GM21528 (cell line): ENCODE measurements around the gene MEX3A.
A peak's percentile ranks its signal among the peaks of the same experiment; 100 is the strongest.

Experiments used
- ATAC-seq: cut with Tn5 transposase; IDR thresholded peaks from one replicate; pipeline ENCODE4 v1.9.1; 2021; ENCODE audit warnings: mild to moderate bottlenecking, moderate library complexity; ENCODE audit not compliant: unreplicated experiment, low FRiP score

Gene MEX3A

DNA sequence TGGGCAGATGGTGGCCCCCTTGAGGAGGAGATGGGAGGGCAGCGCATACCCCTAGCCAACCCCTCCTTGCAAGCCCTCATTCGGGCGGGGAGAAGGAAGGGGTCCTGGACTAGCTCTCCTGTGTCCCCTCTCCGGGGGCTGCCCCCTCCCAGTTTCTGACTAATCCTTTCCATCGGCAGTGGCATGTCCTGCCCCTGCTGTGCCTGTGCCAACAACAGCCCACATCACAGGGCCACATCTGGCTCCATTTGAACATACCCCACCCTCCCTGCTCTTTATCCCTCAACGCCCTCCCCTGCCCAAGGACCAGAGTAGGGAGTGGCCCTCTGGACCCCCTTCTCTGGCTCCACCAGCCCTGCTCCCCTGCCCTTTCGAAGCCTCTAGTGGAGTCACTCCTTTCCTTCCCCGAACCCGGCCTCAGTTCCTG, 21.3 kb upstream of the MEX3A start:
- ATAC-seq = no peak

DNA sequence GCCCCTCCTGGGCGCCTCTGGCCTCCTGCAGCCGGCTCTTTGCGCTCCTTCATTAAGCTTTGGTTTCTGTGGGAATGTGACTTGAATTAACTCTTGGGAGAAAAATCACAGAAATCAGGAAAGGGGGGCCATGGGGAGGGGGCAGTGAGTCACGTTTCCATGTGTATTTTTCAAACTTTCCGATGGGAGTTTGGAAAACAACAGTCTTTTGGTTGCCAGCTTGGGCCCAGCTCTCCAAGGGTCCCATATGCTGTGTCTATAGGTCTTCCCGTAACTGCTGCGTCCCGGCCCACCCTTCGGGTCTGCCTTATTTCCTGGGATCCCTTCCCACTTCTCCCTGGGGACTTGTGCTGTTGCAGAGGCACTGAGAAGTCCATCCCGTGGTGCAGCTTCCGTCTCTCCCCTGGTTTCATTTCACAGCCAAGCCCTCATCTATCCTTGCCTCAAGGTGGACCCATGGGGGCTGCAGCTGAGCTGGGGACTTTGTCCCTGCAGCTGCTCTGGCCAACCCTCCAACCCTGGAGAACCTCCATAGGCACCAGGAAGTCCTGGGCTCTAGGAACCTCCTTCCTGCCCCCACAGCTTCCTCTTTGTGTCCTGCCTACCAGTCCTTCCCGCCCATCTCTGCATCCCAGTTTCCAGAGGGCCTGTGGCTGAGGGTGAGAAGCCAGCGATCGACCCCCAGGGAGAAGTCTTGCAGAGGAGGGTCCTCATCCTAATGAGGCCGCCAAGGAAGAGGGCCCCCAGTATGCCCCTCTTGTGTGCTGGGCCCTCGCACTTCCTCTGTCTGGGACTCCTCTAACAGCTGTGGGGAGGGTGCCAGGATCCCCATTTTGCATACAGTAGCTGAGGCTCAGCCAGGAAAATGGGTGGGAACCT, 20.6 kb upstream of the MEX3A start:
- ATAC-seq = no peak

DNA sequence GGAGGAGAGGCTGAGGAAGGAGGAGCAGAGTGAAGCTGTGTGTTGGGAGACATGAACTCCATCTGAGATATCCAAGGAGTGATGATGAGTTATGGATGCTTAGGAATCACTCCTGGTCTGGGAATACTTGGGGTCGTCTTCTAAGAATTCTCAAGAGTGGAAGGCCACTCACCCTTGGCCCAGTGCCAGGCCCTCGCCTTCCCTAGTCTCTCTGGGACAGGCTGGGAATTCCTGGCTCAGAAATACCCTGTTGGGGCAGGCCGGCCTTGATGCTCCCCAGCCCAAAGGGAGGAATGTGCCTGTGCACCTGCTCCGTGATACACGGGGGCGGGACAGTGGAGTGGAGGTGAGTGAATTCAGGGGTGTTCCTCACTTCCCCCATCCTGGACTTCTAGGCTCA, 19.6 kb upstream of the MEX3A start:
- no peak for ATAC-seq

DNA sequence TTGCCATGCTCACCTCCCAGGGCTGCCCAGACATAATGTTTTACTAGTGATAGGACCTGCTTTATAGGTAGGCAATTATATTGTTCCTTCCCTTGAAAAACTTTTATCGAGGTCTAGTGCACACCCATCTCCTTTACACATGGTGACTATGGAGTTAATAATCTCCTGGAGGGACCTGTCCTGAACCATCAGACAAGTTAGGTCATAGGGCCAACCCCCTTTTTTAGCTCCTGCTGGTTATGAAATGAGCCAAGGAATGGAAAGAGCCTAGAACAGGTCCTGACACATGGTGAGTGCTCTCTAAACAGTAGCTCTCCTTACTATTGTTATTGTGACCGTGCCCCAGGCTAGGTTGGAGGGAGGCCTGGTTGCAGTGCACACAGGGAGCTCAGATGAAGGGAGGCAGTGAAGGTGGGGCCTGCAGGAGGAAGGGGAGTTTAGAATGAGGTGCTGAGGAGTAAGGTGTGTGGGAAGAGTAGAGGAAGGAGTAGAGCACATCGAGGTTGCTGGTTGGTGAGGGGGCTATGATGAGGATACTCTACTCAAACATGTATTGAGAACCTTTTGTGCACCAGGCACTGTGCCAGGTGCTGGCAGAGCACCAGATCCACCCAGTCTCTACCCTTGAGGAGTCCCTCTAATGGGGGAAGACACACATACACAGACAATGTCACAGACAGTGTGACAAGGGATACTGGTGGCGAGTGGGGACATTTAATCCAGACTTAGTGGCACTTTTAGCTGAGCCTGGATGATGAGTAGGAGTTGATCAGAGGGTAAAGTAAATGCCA, 18.1 kb upstream of the MEX3A start:
- no peak for ATAC-seq

DNA sequence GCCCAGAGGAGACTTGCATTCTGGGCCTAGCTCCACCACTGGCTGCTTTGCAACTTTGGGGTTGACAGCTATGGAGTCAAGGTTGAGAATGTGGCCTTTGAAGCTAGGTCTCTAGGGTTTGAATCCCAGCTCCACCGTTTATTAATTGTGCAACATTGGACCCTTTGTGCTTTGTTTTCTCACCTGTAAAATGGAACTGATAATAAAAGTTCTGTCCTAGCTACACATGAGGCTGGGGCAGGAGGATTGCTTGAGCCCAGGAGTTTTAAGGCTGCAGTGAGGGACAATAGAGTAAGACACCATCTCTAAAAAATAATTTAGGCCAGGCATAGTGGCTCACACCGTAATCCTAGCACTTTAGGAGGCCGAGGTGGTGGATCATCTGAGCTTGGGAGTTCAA, 17.0 kb upstream of the MEX3A start:
- ATAC-seq = no peak

DNA sequence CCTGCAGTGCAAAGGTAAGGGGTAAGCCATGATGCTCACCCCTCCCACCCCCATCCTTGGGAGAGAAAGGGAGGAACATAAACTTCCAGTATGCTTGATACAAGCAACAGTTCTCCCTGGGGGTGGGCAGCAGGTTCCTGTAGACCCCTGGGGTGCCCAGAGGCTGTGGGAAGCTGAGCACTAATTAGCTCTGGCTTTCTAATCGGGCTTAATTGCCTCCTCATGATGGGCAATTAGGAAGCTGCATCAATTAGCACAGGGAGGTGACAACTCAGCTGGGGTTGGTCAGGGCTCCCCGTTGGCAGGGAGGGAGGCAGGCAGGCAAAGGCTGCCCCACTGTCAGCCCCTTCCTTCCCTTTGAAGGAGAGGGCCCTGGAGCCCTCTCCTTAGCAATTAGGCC, 16.5 kb upstream of the MEX3A start:
- no peak for ATAC-seq

DNA sequence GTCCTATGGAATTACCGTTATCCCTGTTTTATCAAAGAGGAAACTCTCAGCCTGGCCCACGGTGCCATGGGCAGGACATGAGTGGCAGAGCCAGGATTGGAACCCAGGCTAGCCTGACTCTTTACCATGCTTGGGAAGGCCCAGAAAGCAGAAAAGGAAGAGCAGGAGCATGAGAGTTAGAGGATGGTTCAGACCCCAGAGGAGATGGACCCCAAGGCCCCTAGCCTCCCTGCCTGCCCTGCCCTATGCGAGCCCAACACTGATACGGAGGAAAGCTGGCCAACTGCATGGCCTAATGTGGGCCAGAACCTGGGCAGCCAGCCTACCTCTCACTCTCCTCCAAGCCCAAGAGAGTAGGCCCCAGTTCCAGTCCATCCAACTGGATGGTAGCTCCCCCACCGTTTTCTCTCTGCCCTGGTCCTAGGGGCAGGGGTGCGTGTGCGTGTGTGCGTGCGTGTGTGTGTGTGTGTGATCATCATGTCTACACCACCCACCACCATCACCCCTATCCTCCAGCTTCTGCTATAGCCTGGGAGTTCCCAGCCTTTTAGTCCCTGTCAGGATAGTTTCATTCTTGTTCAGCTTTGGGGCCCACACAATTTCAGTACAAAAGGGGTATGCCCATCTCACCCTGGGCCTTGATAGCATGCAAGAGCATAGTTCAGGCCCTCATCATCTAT, 15.4 kb upstream of the MEX3A start:
- no peak for ATAC-seq

DNA sequence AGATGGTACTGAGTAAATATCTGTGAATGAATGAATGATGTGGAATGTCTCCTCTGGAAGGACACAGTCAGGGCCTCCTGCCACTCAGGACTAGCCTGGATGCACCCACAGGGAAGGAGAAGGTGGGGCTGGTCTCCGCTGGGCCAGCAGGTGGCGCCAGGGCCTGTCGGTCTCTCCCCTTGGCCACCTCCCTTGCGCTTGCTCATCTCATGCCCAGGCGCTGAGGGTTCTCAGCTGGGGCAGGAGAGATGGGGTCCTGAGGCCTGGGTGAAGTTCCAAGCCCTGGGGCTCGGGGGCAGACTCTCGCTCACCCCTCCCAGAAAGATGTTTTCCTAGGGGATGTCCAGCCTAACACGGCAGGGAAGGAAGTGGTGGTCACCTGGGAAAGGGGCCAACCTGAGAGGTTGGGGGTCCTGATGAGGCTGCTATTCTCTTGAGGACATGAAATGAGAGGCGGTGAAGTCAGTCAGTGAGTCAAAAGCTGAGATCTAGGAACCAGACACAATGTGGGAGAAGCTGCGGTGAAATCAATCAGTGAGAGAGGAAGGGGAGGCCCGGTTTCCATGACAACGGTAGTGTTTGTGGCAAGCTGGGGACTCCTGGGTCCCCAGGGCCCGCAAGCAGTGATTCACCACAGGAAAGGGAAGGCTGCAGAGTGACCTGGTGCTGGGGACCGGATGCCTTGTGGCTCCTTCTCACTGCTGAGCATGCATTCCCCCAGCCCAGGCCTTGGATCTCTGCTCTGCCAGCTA, 14.6 kb upstream of the MEX3A start:
- peak; percentile 59 for ATAC-seq

DNA sequence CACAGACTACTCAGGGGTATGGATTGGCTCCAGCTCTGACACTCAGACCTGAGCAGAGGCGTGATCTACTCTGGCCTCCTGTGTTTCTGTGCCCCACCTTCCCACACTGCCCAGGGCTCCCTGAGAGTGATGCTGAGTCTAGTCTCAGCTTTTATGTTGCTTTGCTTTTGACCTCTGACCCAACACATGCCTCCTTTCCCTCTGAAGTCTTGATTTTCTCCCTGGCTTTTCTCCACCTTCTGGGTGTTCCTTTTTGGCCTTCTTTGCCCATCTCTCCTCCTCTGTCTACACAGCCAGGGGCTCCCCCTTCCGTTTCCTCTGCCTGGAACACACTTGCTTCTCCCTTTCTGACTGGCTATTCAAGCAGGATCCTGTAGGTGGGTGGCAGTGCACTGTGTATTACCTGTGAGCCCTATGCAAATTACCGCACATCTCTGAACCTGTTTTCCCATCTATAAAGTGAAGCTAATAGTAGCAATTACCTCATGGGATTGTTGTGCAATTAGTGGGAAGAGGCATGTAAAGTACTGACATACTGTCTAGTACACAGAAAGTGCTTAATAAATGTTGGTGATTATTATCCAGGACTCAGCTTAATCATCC, 13.7 kb upstream of the MEX3A start:
- ATAC-seq = no peak

DNA sequence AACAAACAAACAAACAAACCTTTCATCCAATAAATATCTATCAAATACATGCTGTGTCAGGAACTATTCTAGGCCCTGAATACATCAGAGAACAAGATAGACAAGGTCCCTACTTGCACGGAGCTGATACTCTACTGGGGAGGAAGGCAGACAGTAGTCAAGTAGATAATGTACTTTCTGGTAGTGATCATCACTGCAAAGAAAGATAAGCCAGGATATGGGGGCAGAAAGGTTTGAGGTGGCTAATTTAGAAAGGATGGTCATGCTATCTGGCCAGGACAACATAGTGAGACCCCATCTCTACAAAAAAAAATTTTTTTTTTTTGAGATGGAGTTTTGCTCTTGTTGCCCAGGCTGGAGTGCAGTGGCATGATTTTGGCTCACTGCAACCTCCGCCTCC, 9.3 kb upstream of the MEX3A start:
- no peak for ATAC-seq

DNA sequence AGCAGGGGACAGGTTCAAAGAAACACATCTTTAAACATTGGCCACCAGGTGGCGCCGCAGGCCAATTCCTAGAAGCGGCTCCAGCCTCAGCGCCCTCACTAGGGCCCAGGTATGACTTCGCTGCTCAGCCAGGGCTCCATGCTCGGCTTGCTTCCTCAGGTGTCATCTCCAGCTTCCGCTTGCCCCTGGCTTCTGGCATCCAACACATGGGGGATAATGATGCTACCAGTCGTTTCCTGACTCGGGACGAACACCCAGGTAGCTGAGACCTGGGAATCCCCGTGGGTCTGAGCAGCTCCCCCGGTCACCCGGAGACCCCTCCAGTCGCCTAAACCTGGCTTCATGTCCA, 8.5 kb upstream of the MEX3A start:
- no peak for ATAC-seq

DNA sequence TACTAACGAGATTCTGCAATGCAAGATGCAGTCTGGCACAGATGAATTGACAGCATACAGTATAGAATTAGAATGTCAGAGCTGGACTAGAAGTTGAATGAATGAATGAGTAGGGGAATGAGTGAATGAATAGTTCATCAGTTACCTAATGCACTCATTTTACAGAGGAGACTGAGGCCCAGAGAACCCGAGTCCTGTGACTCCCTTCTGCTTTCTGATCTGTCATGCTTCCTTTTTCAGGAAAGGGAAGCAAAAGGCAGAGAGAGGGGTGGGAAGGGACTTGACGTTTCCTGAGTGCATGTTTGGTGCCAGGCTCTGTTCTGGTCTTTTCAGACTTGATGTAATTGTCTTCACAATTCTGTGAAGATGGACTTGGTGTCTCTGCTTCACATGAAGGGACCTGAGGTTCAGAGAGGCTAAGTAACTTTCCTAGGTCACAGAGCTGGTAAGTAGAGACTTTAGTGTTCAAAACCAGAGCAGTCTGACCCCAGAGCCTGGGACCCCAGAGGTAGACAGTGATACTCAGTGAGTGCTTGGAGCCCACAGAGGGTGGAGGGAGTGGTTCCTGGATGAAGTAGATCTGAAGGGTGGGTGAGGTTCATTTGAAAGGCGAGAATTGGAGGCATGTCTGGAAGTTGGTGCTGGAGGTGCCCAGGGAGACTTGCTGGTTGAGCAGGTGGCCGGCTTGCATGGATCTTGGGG, 8.0 kb upstream of the MEX3A start:
- ATAC-seq = no peak

DNA sequence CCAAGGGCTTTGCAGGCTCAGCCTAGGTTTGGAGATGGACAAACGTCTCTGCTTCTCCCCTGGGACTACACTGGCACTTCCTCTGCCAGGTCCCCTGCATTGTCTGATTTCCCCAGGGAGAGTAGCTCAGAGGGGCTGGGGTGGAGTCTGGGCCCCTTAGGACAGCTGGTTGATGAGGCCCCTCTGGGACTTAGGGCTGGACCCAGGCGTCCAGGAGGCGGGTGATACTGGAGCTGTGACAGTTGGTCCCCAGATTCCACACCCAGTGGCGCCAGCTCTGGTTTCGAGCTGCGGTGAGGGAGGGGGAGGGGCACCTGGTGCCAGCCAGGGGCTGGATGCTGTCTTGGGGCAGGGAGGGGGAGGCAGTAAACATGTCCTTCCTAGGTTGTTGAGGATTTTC, 7.4 kb upstream of the MEX3A start:
- no peak for ATAC-seq

DNA sequence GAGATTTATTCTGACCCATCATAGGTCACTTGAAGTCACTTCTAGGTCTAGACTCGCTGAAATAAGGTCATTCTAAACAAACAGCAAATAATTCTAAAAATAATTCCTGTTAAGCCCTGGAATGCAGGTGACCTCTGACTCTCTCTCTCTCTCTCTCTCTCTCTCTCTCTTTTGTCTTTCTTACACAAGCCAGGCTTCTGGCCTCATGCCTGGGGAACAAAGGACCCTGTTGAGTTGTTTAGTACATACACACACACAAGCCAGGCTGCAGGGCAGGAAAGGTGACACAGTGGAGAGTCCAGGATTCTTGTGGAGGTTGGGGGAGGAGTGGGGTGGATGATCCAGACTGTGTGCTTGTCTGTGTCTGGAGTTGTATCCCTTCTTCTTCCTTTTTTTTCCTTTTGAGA, 4.0 kb upstream of the MEX3A start:
- no peak for ATAC-seq

DNA sequence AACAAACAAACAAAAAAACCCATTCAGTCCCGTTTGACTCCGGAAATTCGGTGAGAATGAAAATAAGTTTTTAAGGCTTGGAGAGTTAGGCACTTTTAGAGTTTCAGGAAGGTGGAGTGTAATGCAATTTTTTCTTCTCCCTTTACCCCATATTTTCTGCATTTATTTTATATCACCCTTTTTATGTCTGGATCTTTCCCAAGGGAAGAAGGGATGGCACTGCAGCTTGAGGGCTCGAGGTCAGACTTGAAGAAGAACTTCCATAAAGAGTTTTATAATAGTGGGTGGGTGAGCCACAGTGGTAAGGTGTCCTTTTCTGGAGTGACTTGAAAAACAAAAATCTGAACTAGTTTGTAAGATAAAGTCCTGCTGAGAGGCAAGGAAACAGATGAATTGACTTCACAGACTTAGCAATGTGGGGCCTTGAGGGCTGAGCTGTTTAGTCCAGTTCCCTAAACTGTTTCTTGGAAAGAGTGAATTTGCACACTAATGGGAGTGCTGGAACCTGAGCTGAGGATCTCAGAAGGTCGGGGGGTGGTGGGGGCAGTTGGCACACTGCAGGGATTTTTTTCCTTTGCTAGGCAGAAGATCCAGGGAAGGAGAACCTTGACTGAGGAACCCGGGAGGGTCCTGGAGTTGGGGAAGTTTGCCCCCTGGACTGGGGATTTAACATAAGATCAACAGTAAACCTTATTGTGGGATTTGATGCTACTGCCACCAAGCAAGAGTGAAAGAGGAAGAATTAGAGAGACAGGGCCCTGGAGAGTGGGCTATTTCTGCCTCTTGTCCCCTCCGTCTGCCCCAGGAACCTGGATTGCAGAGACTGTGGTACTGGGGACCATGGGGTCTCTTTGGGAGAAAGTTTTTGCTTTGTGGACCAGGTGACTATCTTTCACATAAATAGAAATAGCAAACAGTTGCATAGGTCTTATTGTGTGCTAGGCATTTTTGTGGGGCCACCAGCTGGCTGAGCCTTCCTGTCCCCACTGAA, 1.8 kb upstream of the MEX3A start:
- ATAC-seq = no peak

DNA sequence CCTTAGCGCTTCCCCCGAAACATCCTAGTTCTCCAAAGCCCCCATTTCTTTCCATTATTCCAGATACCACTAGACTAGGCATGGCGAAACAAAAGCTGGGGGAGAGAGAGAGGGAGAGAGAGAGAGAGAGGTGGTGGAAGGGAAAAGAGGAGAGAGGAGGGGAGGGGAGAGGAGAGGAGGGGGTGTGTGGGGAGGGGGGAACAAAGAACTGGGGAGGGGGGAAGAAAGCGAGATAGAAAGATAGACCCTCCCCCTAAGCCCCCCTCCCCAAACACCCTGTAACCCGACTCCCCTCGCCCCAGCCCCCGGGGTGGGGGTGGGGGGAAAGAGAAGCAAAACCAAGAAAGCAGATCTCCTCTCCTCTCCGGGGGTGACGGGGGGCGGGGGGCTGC, 352 bp downstream of the MEX3A start:
- no peak for ATAC-seq

DNA sequence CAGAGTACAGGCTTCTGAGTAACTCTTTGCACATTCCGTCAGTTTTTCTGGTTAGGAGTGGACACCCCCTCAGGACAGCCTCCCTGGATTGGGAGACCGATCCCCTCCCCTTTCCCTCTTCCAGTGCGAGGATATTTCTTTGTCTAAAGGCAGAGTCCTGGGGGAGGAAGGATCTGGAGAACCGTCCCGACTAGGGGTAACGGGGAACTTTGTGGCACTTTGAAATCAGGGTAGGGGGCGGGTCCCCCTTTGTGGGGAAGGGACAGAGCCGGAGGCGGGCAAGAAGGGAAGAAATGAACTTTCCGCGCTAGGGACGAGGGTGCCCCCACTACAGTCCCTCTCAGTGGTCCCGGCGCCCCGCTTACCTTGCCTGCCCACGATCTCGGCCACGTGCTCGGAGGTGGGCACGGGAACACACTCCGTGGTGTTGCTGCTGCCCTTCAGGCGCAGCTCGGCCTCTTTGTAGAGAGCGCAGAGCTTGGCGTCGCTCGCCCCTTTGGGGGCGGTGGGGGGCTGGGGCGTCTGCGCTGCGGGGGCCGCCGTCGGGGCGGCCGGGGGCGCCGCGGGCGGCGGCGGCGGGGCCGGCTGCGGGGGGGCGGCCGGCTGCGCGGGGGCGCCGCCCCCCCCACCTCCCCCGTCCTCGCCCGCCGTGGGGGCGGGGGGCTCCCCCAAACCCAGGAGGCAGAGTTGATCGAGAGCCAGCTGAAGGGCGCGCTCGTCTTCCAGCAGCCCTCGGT, 917 bp downstream of the MEX3A start:
- no peak for ATAC-seq

DNA sequence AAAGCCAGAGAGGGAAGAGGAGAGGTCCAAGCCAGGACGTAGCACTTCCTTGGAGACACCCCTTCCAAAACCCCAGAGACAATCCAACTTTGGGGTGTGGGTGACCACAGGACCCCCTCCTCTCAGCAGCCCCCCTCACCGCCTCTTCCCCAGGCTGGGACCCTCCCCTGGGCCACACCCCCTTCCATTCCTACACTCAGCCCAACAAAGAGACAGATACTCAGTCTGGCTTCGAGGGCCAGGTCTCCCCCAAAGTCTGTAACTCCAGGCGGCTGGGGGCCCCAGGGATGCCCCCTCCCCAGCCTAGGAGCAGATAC, 1.4 kb downstream of the MEX3A start:
- no peak for ATAC-seq
